Esophagus muscularis mucosa (tissue), 4 donors: ENCODE measurements around the gene CD82. TPM values are rescaled to one million over a fixed set of nuclear protein-coding genes. Genes with fewer than 3 reads are reported as not detected.

Source experiments
- DNase-seq: peaks from one replicate; pipeline ENCODE4 v3.0.0-alpha.2; 2017; ENCODE audit errors: extremely low spot score
- H3K27ac ChIP-seq, 4 donors: fragments of 200-600 bp; sonication (generic); replicated peaks in 1 of 4; 1 replicate in 3 of 4; 2 replicates in 1 of 4; pipeline ENCODE4 v1.5.1; 2016 to 2019; ENCODE audit warnings: mild to moderate bottlenecking in 1 of 4
- H3K27me3 ChIP-seq, 4 donors: fragments of 200-600 bp; sonication (generic); one replicate each; pipeline versions ENCODE4 v1.5.1 to v1.6.0; 2016 to 2019
- H3K36me3 ChIP-seq, 4 donors: fragments of 200-600 bp; sonication (generic); one replicate each; pipeline ENCODE4 v1.5.1; 2016 to 2019
- H3K4me1 ChIP-seq, 4 donors: fragments of 200-600 bp; sonication (generic); one replicate each; pipeline ENCODE4 v1.5.1; 2016 to 2019
- H3K4me3 ChIP-seq, 4 donors: fragments of 200-600 bp; sonication (generic); 1 replicate in 2 of 4; 2 replicates in 2 of 4; pipeline ENCODE4 v1.5.1; 2016 to 2019; ENCODE audit warnings: mild to moderate bottlenecking in 4 of 4, moderate library complexity in 1 of 4
- H3K9me3 ChIP-seq, 4 donors: fragments of 200-600 bp; sonication (generic); 1 replicate in 3 of 4; 2 replicates in 1 of 4; pipeline ENCODE4 v1.5.1; 2016 to 2019
- EP300 ChIP-seq: sonication (generic); formaldehyde crosslinking; IDR thresholded peaks from one replicate; pipeline ENCODE4 v1.6.1; 2017; ENCODE audit warnings: antibody characterized with exemption
- POLR2A ChIP-seq: fragments of 450-650 bp; IDR thresholded peaks from one replicate; pipeline ENCODE4 v1.6.1; 2017; ENCODE audit warnings: antibody characterized with exemption, moderate library complexity, mild to moderate bottlenecking, low read depth
- POLR2AphosphoS5 ChIP-seq, 2 donors: sonication (generic); formaldehyde crosslinking; IDR thresholded peaks; one replicate each; pipeline ENCODE4 v1.6.1; 2017; ENCODE audit warnings: antibody characterized with exemption in 2 of 2
- WGBS: methylation state at CpG from one replicate; pipeline ENCODE4 v1.1.5; 2018; 5-methylcytosine and 5-hydroxymethylcytosine counted together
- intact Hi-C: fragments of 100-400 bp; cut with DNase I; formaldehyde crosslinking; loops from one replicate; pipeline ENCODE4 v1.15.1; 2023
- total RNA-seq, 4 donors: library from RNA; depleted of rRNA; stranded (reverse); fragments of >200 nt; gene quantifications; one replicate each; pipeline versions ENCODE4 v1.1.0 to v1.2.1, GENCODE V29; 2016
- TF ChIP-seq, protein P1 (sequence below), 3 experiments: fragments of 200-600 bp in 2 of 3; fragments of 450-650 bp in 1 of 3; sonication (generic) in 2 of 3; IDR thresholded peaks; one replicate each; pipeline ENCODE4 v1.5.1; 2017 to 2019; ENCODE audit warnings: antibody characterized with exemption in 3 of 3, mild to moderate bottlenecking in 2 of 3, moderate library complexity in 1 of 3

Gene CD82
- total RNA-seq, 4 donors from 2014 or later = 11.0 to 20.6 (median 16.3) TPM

DNA sequence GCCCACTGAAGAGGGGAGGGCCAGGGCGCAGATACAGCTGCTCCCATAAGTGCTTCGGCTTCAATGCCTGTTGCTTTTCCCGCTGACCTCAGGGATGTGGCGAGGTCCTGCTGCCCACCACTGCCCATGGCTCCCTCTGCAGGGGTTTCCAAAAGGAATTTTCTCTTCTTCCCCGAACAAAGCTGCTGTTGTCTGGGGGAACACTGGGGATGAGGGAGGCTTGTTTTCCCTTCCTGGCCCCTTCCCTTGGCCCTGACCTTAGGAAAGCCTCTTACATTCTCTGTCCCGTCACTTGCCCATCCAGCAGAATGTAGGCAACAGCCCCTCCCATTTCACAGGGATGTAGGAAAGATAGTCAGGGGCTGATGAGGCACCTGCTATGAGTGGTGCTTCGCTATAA is 34.8 kb downstream of the CD82 start:
- Histone ChIP-seq H3K4me3 (no peak overlapping the region), H3K27me3 (no peaks in the 10 kb centered on the region), H3K4me1 (peaks cover 52 to 70% (median 63%) of the 10 kb centered on the region in 4 donors), H3K36me3 (peaks cover 0 to 19% (median 11%) of the 10 kb centered on the region in 4 donors), H3K9me3 (no peaks in the 10 kb centered on the region), H3K27ac (no peak overlapping the region)
- TF ChIP-seq EP300 (no peak), POLR2A (no peak), POLR2AphosphoS5 (IDR thresholded peaks at IDR 0.05) (no peak)
- TF ChIP-seq, protein P1, sequence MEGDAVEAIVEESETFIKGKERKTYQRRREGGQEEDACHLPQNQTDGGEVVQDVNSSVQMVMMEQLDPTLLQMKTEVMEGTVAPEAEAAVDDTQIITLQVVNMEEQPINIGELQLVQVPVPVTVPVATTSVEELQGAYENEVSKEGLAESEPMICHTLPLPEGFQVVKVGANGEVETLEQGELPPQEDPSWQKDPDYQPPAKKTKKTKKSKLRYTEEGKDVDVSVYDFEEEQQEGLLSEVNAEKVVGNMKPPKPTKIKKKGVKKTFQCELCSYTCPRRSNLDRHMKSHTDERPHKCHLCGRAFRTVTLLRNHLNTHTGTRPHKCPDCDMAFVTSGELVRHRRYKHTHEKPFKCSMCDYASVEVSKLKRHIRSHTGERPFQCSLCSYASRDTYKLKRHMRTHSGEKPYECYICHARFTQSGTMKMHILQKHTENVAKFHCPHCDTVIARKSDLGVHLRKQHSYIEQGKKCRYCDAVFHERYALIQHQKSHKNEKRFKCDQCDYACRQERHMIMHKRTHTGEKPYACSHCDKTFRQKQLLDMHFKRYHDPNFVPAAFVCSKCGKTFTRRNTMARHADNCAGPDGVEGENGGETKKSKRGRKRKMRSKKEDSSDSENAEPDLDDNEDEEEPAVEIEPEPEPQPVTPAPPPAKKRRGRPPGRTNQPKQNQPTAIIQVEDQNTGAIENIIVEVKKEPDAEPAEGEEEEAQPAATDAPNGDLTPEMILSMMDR (IDR thresholded peaks at IDR 0.05) = no peak
- WGBS = 88% methylated on average over 6 of the region's 7 CpGs
- intact Hi-C loops = no loop called here
- no peak for DNase-seq

DNA sequence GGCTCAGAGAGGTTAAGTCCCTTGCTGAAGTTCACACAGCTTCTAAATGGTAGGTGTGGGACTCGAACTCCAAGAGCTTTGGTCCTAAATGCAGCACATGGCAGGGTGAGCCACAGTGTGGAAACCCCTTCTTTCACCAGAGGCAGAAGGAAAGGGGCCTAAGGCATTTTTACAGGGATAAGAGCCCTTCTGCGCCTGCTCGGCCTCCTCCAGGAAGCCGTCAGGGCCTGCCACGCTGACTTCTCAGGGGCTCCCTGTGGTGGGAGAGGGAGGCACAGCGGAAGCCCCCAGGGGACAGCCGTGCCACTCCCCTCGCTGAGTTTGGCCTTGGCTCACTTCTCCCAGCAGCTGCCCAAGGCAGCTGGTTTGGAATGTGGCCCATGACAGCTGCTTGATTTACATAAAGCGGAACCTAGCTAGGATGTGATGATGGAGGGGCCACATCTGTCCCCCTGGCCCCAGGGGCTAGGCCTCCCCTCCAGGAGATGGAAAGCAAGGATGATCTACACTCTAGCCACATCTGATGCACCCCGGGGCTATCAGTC is 35.4 kb downstream of the CD82 start:
- WGBS = 80% methylated on average over 4 of the region's 10 CpGs
- intact Hi-C loops = no loop called here

GRCh38 chr11:44601471-44602370 is 36.3 kb downstream of the CD82 start:
- TF ChIP-seq EP300 = no peak
- no peak for TF ChIP-seq POLR2A
- TF ChIP-seq, protein P1 (IDR thresholded peaks at IDR 0.05) = no peak
- no peak for TF ChIP-seq POLR2AphosphoS5 (IDR thresholded peaks at IDR 0.05)
- H3K27me3 ChIP-seq = no peaks in the 10 kb centered on the region
- peaks cover 39 to 56% (median 49%) of the 10 kb centered on the region in 4 donors for H3K4me1 ChIP-seq
- H3K9me3 ChIP-seq = no peaks in the 10 kb centered on the region
- no peak overlapping the region for H3K4me3 ChIP-seq
- intact Hi-C loops = no loop called here
- H3K36me3 ChIP-seq = peaks cover 0 to 30% (median 24%) of the 10 kb centered on the region in 4 donors
- H3K27ac ChIP-seq = no peak overlapping the region
- DNase-seq = no peak
- WGBS = 81% methylated on average over 10 of the region's 14 CpGs

More for the DNA sequence above, 35.4 kb downstream of the CD82 start:
- DNase-seq = no peak
- H3K9me3 ChIP-seq = no peaks in the 10 kb centered on the region
- no peak overlapping the region for H3K27ac ChIP-seq
- TF ChIP-seq POLR2A = no peak
- TF ChIP-seq, protein P1 (IDR thresholded peaks at IDR 0.05) = no peak
- no peak for TF ChIP-seq POLR2AphosphoS5 (IDR thresholded peaks at IDR 0.05)
- TF ChIP-seq EP300 = no peak
- peaks cover 0 to 24% (median 18%) of the 10 kb centered on the region in 4 donors for H3K36me3 ChIP-seq
- no peak overlapping the region for H3K4me3 ChIP-seq
- peaks cover 47 to 64% (median 57%) of the 10 kb centered on the region in 4 donors for H3K4me1 ChIP-seq
- H3K27me3 ChIP-seq = no peaks in the 10 kb centered on the region

GRCh38 chr11:44602891-44603310 is 37.4 kb downstream of the CD82 start:
- no peak for DNase-seq
- H3K27me3 ChIP-seq = no peaks in the 10 kb centered on the region
- H3K27ac ChIP-seq = peak overlapping the region in 1 of 4 donors; percentile 27
- no peaks in the 10 kb centered on the region for H3K9me3 ChIP-seq
- intact Hi-C loops = no loop called here
- no peak overlapping the region for H3K4me3 ChIP-seq
- peaks cover 0 to 39% (median 27%) of the 10 kb centered on the region in 4 donors for H3K36me3 ChIP-seq
- TF ChIP-seq POLR2A (no peak), EP300 (no peak), POLR2AphosphoS5 (IDR thresholded peaks at IDR 0.05) (no peak)
- TF ChIP-seq, protein P1 (IDR thresholded peaks at IDR 0.05) = no peak
- H3K4me1 ChIP-seq = peaks cover 33 to 55% (median 44%) of the 10 kb centered on the region in 4 donors
- 51% methylated on average over 5 of the region's 6 CpGs for WGBS
